Upper lobe of right lung (tissue), 1 donor: ENCODE data around the gene TP53BP1. TPM values are rescaled to one million over a fixed set of nuclear protein-coding genes. Genes with fewer than 3 reads are reported as not detected.

Experiments used
- ATAC-seq: fragments of 200-7000 bp; cut with Tn5 transposase; one replicate; pipeline ENCODE4 v1.9.1; 2020; ENCODE audit warnings: mild to moderate bottlenecking, moderate library complexity
- DNase-seq: peaks from one replicate; pipeline ENCODE4 v3.0.0-alpha.2; 2020
- H3K27ac ChIP-seq: fragments of 200-600 bp; one replicate; pipeline ENCODE4 v1.8.0; 2022
- H3K27me3 ChIP-seq: fragments of 200-600 bp; one replicate; pipeline ENCODE4 v1.8.0; 2022; ENCODE audit warnings: mild to moderate bottlenecking
- H3K36me3 ChIP-seq: fragments of 200-600 bp; one replicate; pipeline ENCODE4 v1.8.0; 2022
- H3K4me1 ChIP-seq: fragments of 200-600 bp; one replicate; pipeline ENCODE4 v1.8.0; 2022
- H3K4me3 ChIP-seq: fragments of 200-600 bp; one replicate; pipeline ENCODE4 v1.8.0; 2022; ENCODE audit warnings: mild to moderate bottlenecking
- H3K9me3 ChIP-seq: fragments of 200-600 bp; one replicate; pipeline ENCODE4 v1.8.0; 2022
- intact Hi-C: fragments of 100-400 bp; cut with DNase I; formaldehyde crosslinking; loops from one replicate; pipeline ENCODE4 v1.11.0; 2022
- total RNA-seq: library from RNA; stranded (reverse); fragmentation: NEBNext Ultra II Directional; extraction: Animal tissue kit (Norgen Biotek cat#: 25700); gene quantifications from one replicate; pipeline ENCODE4 v1.2.1, GENCODE V29; 2021
- TF ChIP-seq, protein P1 (sequence below): fragments of 200-600 bp; IDR thresholded peaks from one replicate; pipeline ENCODE4 v1.8.0; 2022; ENCODE audit warnings: antibody characterized with exemption
- donor health status: DM: no; HTN: yes; CAD: no; lungs with severe emphysema.

The TP53BP1 gene
- total RNA-seq, 1 donor from 2014 or later: 27.6 TPM

DNA sequence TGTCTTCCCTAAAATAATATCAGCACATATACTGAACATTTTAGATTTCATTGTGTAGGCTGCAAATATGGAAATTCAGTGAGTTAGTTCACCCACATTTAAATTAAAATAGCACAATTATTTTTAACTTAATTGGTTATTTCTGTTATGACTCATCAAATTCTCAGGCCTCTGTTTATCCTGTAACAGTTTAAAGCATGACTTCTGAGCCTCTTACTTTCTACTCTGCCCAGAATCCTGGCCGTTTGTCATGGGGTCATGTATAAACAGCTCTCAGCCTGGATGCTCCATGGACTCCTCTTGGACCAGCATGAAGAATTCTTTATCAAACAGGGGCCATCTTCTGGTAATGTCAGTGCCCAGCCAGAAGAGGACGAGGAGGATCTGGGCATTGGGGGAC is 109.9 kb downstream of the TP53BP1 start:
- Histone ChIP-seq H3K4me1 (no peaks in the 10 kb centered on the region), H3K9me3 (no peaks in the 10 kb centered on the region), H3K27me3 (no peaks in the 10 kb centered on the region), H3K36me3 (peaks cover 79% of the 10 kb centered on the region), H3K27ac (no peak overlapping the region), H3K4me3 (no peak overlapping the region)
- DNase-seq (no peak), ATAC-seq (no peak)
- intact Hi-C loops: no loop called here
- TF ChIP-seq, protein P1, sequence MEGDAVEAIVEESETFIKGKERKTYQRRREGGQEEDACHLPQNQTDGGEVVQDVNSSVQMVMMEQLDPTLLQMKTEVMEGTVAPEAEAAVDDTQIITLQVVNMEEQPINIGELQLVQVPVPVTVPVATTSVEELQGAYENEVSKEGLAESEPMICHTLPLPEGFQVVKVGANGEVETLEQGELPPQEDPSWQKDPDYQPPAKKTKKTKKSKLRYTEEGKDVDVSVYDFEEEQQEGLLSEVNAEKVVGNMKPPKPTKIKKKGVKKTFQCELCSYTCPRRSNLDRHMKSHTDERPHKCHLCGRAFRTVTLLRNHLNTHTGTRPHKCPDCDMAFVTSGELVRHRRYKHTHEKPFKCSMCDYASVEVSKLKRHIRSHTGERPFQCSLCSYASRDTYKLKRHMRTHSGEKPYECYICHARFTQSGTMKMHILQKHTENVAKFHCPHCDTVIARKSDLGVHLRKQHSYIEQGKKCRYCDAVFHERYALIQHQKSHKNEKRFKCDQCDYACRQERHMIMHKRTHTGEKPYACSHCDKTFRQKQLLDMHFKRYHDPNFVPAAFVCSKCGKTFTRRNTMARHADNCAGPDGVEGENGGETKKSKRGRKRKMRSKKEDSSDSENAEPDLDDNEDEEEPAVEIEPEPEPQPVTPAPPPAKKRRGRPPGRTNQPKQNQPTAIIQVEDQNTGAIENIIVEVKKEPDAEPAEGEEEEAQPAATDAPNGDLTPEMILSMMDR: no peak

DNA sequence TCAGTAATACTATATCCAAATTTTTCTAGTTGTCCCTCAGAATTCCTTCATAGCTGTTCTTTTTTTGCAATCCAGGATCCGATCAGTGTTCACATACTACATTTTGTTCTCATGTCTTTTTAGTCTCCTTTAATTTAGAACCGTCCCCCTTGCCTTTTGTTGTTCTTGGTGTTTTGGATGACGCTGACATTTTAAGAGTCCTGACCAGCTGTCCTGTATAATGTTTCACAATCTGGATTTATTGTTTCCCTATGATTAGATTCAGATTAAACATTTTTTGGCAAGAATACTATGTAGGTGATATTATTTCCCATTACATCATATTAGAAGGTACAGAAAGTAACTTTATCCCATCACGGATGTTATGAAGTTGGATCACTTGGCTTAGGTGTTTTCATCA is 110.6 kb downstream of the TP53BP1 start:
- Histone ChIP-seq H3K27ac (no peak overlapping the region), H3K36me3 (peaks cover 76% of the 10 kb centered on the region)

DNA sequence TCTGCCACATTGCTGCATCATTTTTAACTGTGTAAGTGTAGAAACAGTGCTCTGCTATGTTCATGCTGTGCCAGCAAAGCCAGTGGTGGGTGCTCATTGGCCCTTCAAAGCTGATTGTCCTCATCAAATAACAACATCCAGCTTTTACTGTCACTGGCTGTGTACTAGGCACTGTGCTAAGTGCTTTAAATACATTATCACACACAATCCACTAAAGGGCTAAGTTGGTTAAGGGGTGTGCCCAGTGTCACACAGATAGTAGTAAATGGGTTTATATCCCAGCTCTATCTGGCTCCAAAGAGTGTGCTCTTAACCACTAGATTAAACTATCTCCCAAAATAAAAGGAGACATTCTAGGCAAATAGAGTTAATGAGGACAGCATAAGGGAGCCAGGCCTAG is 114.4 kb downstream of the TP53BP1 start:
- TF ChIP-seq, protein P1: no peak
- no peaks in the 10 kb centered on the region for H3K4me1 ChIP-seq
- H3K9me3 ChIP-seq: no peaks in the 10 kb centered on the region
- no peak for ATAC-seq
- no peak overlapping the region for H3K27ac ChIP-seq
- H3K4me3 ChIP-seq: no peak overlapping the region
- no peaks in the 10 kb centered on the region for H3K27me3 ChIP-seq
- H3K36me3 ChIP-seq: peaks cover 45% of the 10 kb centered on the region
- DNase-seq: no peak
- intact Hi-C loops: no loop called here

More for the DNA sequence above, 110.6 kb downstream of the TP53BP1 start:
- ATAC-seq: no peak
- Histone ChIP-seq H3K4me3 (no peak overlapping the region), H3K4me1 (no peaks in the 10 kb centered on the region), H3K9me3 (no peaks in the 10 kb centered on the region), H3K27me3 (no peaks in the 10 kb centered on the region)
- intact Hi-C loops: no loop called here
- TF ChIP-seq, protein P1: no peak
- DNase-seq: no peak

DNA sequence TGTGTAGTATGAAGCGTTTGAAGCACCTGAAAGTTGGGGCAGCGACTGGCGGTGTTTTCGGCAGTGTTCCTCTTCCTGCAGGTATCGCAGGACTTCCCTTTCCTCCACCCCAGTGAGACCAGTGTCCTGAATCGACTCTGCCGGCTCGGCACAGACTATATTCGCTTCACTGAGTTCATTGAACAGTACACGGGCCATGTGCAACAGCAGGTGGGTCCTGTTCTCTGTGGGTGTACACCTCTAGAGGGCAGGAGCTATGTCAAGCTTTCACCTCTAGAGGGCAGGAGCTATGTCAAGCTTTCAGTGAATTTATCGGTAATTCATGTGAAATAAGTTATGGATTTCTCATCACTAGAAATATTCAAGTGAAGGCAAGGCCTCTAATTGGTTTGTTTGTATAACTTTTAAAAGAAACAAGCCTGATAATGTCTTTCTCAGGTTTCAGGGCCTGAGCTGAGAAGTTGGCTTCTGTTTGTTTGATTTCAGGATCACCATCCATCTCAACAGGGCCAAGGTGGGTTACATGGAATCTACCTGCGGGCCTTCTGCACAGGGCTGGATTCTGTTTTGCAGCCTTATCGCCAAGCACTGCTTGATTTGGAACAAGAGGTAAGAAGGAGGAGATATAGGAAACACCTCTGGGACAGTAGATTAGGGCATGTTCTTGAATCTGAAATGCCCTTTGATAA is 116.8 kb downstream of the TP53BP1 start:
- intact Hi-C loops: no loop called here
- H3K27ac ChIP-seq: no peak overlapping the region
- peak; percentile 67 for ATAC-seq

DNA sequence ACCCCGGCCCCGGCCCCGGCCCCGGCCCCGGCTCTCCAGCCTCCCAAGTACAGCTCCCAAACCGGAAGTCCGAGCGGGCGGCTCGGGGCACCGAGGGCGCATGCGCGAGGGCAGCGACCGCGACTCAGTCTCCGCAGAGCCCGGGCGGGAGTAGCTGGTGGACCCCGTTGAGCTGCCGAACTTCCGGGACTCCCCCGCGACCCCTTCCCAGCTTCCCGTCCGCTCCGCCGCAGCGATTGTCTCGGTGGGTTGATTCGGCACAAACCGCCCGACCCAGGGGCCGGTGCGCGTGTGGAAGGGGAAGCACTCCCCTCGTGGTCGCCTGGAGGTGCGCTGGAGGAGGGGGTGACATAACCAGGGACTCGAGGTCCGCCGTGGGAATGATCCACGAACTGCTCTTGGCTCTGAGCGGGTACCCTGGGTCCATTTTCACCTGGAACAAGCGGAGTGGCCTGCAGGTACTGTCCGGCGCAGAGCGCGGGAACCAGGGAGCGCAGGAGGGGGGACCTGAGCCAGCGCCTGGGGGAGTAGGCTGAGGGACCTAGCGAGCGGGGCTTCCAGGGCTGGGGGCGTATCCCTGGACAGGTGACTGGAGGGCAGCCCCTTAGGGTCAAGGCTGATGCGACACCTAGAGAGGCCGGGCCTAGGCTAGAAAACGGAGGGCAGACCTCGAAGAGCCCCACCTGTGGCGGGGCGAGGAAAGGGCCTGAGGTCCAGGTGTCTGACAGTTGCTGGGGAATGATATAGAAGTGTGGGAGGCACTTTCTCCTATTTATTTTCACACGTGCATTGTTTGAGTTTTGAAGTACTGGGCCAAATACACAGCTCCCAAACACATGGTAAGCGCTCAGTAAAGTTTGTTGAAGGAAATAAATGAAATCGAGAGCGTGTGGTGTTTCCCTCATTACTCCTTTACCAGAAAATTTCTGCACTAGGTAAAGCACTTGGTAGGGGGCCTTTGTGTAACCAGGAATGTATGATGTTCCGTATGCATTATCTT is 121.7 kb downstream of the TP53BP1 start, which contains the start of the genes TUBGCP4 and ZSCAN29:
TSS of gene TUBGCP4 (plus strand) at position 127 of the 1,000 bp plus-strand sequence. CDS start at position 381, 254 bp downstream.
TSS of gene ZSCAN29 (minus strand) at position 69 of the 1,000 bp plus-strand sequence. CDS start 1,130 bp downstream, outside the sequence.
- intact Hi-C loops: no loop called here
- H3K27ac ChIP-seq: peak within 1 kb of the TSS; percentile 82
- no peaks in the 10 kb centered on the region for H3K9me3 ChIP-seq
- H3K36me3 ChIP-seq: peaks cover 2% of the 10 kb centered on the region
- peak within 1 kb of the TSS; percentile 96 for H3K4me3 ChIP-seq
- H3K4me1 ChIP-seq: peaks cover 23% of the 10 kb centered on the region
- DNase-seq (peak; percentile 94), ATAC-seq (peak; percentile 96)
- TF ChIP-seq, protein P1: peak; percentile 45
- H3K27me3 ChIP-seq: no peaks in the 10 kb centered on the region

More for the DNA sequence above, 116.8 kb downstream of the TP53BP1 start:
- peaks cover 27% of the 10 kb centered on the region for H3K36me3 ChIP-seq
- TF ChIP-seq, protein P1: peak; percentile 69
- peaks cover 6% of the 10 kb centered on the region for H3K4me1 ChIP-seq
- DNase-seq: no peak
- H3K27me3 ChIP-seq: no peaks in the 10 kb centered on the region
- H3K9me3 ChIP-seq: no peaks in the 10 kb centered on the region
- H3K4me3 ChIP-seq: no peak overlapping the region
